H9 (cell line): Measurements from ENCODE around the gene NBEA. TPM values are rescaled to one million over a fixed set of nuclear protein-coding genes. Genes with fewer than 3 reads are reported as not detected.

Experiments used
- DNase-seq: peaks from one replicate; pipeline ENCODE4 v3.0.0-alpha.2; 2017
- H2AFZ ChIP-seq: one replicate; pipeline ENCODE4 v1.6.1; 2013; ENCODE audit warnings: mild to moderate bottlenecking, low read length, control low read depth, moderate library complexity
- H2AK5ac ChIP-seq: 2 replicates; pipeline ENCODE4 v1.6.1; 2013; ENCODE audit warnings: low read length, control low read depth, mixed read lengths; ENCODE audit not compliant: insufficient read length
- H2BK120ac ChIP-seq: one replicate; pipeline ENCODE4 v1.6.1; 2013; ENCODE audit warnings: low read depth, mild to moderate bottlenecking, low read length, control low read depth, inconsistent platforms; ENCODE audit not compliant: poor library complexity, severe bottlenecking
- H2BK12ac ChIP-seq: 2 replicates; pipeline ENCODE4 v1.6.1; 2013; ENCODE audit warnings: low read length, control low read depth, mixed read lengths, low read depth; ENCODE audit not compliant: insufficient read length
- H2BK15ac ChIP-seq: 2 replicates; pipeline ENCODE4 v1.6.1; 2013; ENCODE audit warnings: low read depth, low read length, control low read depth
- H2BK20ac ChIP-seq: one replicate; pipeline ENCODE4 v1.6.1; 2013; ENCODE audit warnings: low read depth, mild to moderate bottlenecking, low read length, control low read depth, inconsistent platforms; ENCODE audit not compliant: poor library complexity, severe bottlenecking
- H2BK5ac ChIP-seq: 2 replicates; pipeline ENCODE4 v1.6.1; 2013; ENCODE audit warnings: low read length, control low read depth, mixed read lengths; ENCODE audit not compliant: insufficient read length
- H3K14ac ChIP-seq: 2 replicates; pipeline ENCODE4 v1.6.1; 2013; ENCODE audit warnings: low read length, control low read depth; ENCODE audit not compliant: insufficient read depth
- H3K18ac ChIP-seq: 2 replicates; pipeline ENCODE4 v1.6.1; 2013; ENCODE audit warnings: low read depth, mild to moderate bottlenecking, mixed read lengths, low read length, control low read depth; ENCODE audit not compliant: insufficient read length
- H3K23ac ChIP-seq: 2 replicates; pipeline ENCODE4 v1.6.1; 2013; ENCODE audit warnings: low read length, control low read depth, mixed read lengths, low read depth; ENCODE audit not compliant: insufficient read length
- H3K23me2 ChIP-seq: 2 replicates; pipeline ENCODE4 v1.6.1; 2013; ENCODE audit warnings: low read depth, mild to moderate bottlenecking, mixed read lengths, low read length, control low read depth; ENCODE audit not compliant: insufficient read length, poor library complexity, severe bottlenecking
- H3K27ac ChIP-seq: 2 replicates; pipeline ENCODE4 v1.5.1; 2013; ENCODE audit warnings: low read length, control low read depth, mixed read lengths, low read depth; ENCODE audit not compliant: insufficient read length
- H3K27me3 ChIP-seq: 2 replicates; pipeline ENCODE4 v1.6.1; 2013; ENCODE audit warnings: low read length, control low read depth, inconsistent platforms; ENCODE audit not compliant: insufficient read depth
- H3K4ac ChIP-seq: 2 replicates; pipeline ENCODE4 v1.6.1; 2013; ENCODE audit warnings: low read depth, mild to moderate bottlenecking, control low read depth, inconsistent platforms, low read length, moderate library complexity
- H3K4me1 ChIP-seq: 2 replicates; pipeline ENCODE4 v1.6.1; 2013; ENCODE audit warnings: low read length, control low read depth, inconsistent platforms; ENCODE audit not compliant: insufficient read depth
- H3K4me2 ChIP-seq: 2 replicates; pipeline ENCODE4 v1.6.1; 2013; ENCODE audit warnings: low read length, control low read depth, mixed read lengths; ENCODE audit not compliant: insufficient read length, insufficient read depth
- H3K56ac ChIP-seq: 2 replicates; pipeline ENCODE4 v1.6.1; 2013; ENCODE audit warnings: low read depth, mild to moderate bottlenecking, mixed read lengths, low read length, control low read depth; ENCODE audit not compliant: insufficient read length
- H3K79me1 ChIP-seq: 2 replicates; pipeline ENCODE4 v1.6.1; 2013; ENCODE audit warnings: low read depth, mild to moderate bottlenecking, moderate library complexity, low read length, control low read depth, inconsistent platforms; ENCODE audit not compliant: insufficient read depth, poor library complexity, severe bottlenecking
- H3K79me2 ChIP-seq: 2 replicates; pipeline ENCODE4 v1.6.1; 2013; ENCODE audit warnings: low read length, control low read depth, inconsistent platforms; ENCODE audit not compliant: insufficient read depth
- H3K9ac ChIP-seq: 2 replicates; pipeline ENCODE4 v1.6.1; 2013; ENCODE audit warnings: low read length, control low read depth, mixed read lengths; ENCODE audit not compliant: insufficient read length; ENCODE audit errors: extremely low read depth
- H3K9me3 ChIP-seq: one replicate; pipeline ENCODE4 v1.6.1; 2013; ENCODE audit warnings: low read depth, low read length, inconsistent platforms; ENCODE audit not compliant: control insufficient read depth
- H3T11ph ChIP-seq: one replicate; pipeline ENCODE4 v1.6.1; 2013; ENCODE audit warnings: mild to moderate bottlenecking, low read length, control low read depth, inconsistent platforms
- H4K20me1 ChIP-seq: one replicate; pipeline ENCODE4 v1.6.1; 2013; ENCODE audit not compliant: control insufficient read depth, insufficient read length, insufficient read depth
- H4K5ac ChIP-seq: 2 replicates; pipeline ENCODE4 v1.6.1; 2013; ENCODE audit warnings: low read depth, mild to moderate bottlenecking, mixed read lengths, low read length, control low read depth; ENCODE audit not compliant: insufficient read length
- H4K8ac ChIP-seq: replicated peaks from 2 replicates; pipeline ENCODE4 v1.6.1; 2013; ENCODE audit warnings: low read length, control low read depth, mixed read lengths, low read depth; ENCODE audit not compliant: insufficient read length
- H4K91ac ChIP-seq: 2 replicates; pipeline ENCODE4 v1.6.1; 2013; ENCODE audit warnings: low read depth, mild to moderate bottlenecking, moderate library complexity, mixed read lengths, low read length, control low read depth; ENCODE audit not compliant: insufficient read length
- H3K27ac Mint-ChIP-seq, 3 experiments: 2 replicates in 2 of 3; 3 replicates in 1 of 3; pipeline ENCODE4 v1.8.0; 2020 to 2021; ENCODE audit warnings: mixed read lengths in 3 of 3, mild to moderate bottlenecking in 1 of 3, moderate library complexity in 1 of 3
- H3K27me3 Mint-ChIP-seq: 2 replicates; pipeline ENCODE4 v1.8.0; 2021; ENCODE audit warnings: low read depth, mild to moderate bottlenecking, moderate library complexity, mixed read lengths
- H3K36me3 Mint-ChIP-seq, 3 experiments: 2 replicates in 2 of 3; 3 replicates in 1 of 3; pipeline ENCODE4 v1.8.0; 2020 to 2021; ENCODE audit warnings: low read depth in 3 of 3, mixed read lengths in 3 of 3; ENCODE audit not compliant: insufficient read depth in 1 of 3
- H3K4me1 Mint-ChIP-seq, 2 experiments: 2 replicates each; pipeline ENCODE4 v1.8.0; 2020; ENCODE audit warnings: mixed read lengths in 2 of 2
- H3K4me3 Mint-ChIP-seq, 2 experiments: 2 replicates in 1 of 2; 3 replicates in 1 of 2; pipeline ENCODE4 v1.8.0; 2020 to 2021; ENCODE audit warnings: mild to moderate bottlenecking in 2 of 2, mixed read lengths in 2 of 2, moderate library complexity in 1 of 2
- H3K9me3 Mint-ChIP-seq, 2 experiments: 2 replicates in 1 of 2; 3 replicates in 1 of 2; pipeline ENCODE4 v1.8.0; 2020; ENCODE audit warnings: mild to moderate bottlenecking in 2 of 2, mixed read lengths in 2 of 2, moderate library complexity in 1 of 2
- WGBS: extraction: QIAGEN DNeasy Blood & Tissue Kit; methylation state at CpG from one replicate; pipeline ENCODE4 v1.1.7; 2013; ENCODE audit warnings: missing lambda C conversion rate, low lambda C conversion rate, mixed read lengths; ENCODE audit not compliant: insufficient read length; ENCODE audit errors: extremely low coverage; 5-methylcytosine and 5-hydroxymethylcytosine counted together
- total RNA-seq: library from RNA; stranded (reverse); gene quantifications from 2 replicates; pipeline ENCODE4 v1.2.1, GENCODE V29; 2021
- TF ChIP-seq, protein P1 (sequence below): fragments of 200-600 bp; sonication (generic); conservative IDR thresholded peaks from 3 replicates; pipeline ENCODE4 v1.8.0; 2021; ENCODE audit warnings: antibody characterized with exemption, mild to moderate bottlenecking

Gene NBEA
- total RNA-seq, 1 experiment from 2014 or later, result 17.3 TPM

DNA sequence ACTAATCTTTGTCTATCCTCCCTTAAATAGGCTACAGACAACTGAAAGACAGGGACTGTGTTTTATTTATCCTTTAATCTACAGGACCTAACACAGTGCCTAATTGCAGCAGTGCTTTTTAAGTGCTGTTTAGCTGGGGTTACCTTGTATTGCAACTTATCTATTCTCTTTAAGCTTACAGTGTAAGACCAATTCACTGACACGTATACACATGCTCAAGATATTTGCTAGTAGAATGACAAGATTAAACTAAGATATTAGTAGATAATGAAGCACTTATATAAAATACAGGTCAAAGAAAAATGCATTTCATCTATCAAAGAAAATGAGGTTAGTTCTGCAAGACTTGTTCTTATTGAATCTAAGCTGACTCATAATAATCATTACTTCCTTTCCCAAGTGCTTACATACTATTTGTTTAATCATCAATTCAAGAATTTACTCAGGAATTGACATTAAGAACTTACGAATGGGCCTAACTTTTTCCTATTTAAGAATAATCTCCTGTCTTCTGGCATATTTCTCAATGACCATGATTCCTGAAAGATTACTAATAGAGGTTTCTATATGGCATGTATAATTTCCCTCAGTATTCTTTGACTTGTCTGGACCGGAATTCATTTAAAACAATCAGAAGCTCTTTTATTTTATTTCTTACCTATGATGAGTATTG is 610.2 kb downstream of the NBEA start:
- H3K27ac ChIP-seq, result no peak overlapping the region
- no peak for DNase-seq
- no peak overlapping the region for H2BK20ac ChIP-seq
- Mint-ChIP-seq H3K27ac (no peak overlapping the region), H3K9me3 (no peaks in the 10 kb centered on the region), H3K36me3 (no peaks in the 10 kb centered on the region; a peak in 1 of 7 replicates), H3K27me3 (no peaks in the 10 kb centered on the region), H3K4me1 (no peaks in the 10 kb centered on the region), H3K4me3 (no peak overlapping the region)
- no peak overlapping the region for H2BK15ac ChIP-seq
- no peaks in the 10 kb centered on the region for H4K20me1 ChIP-seq
- no CpG with 5 or more reads among the region's 3 CpGs for WGBS
- no peak overlapping the region for H2BK120ac ChIP-seq
- no peak overlapping the region for H2BK5ac ChIP-seq
- no peak overlapping the region for H3K23ac ChIP-seq
- H3K23me2 ChIP-seq, result no peaks in the 10 kb centered on the region
- no peak overlapping the region for H2AFZ ChIP-seq
- H3K4ac ChIP-seq, result no peak overlapping the region
- H3K56ac ChIP-seq, result no peak overlapping the region
- H3K79me2 ChIP-seq, result no peaks in the 10 kb centered on the region
- no peaks in the 10 kb centered on the region for H3K9me3 ChIP-seq
- H4K8ac ChIP-seq, result no peak overlapping the region
- no peak overlapping the region for H4K91ac ChIP-seq
- TF ChIP-seq, protein P1, sequence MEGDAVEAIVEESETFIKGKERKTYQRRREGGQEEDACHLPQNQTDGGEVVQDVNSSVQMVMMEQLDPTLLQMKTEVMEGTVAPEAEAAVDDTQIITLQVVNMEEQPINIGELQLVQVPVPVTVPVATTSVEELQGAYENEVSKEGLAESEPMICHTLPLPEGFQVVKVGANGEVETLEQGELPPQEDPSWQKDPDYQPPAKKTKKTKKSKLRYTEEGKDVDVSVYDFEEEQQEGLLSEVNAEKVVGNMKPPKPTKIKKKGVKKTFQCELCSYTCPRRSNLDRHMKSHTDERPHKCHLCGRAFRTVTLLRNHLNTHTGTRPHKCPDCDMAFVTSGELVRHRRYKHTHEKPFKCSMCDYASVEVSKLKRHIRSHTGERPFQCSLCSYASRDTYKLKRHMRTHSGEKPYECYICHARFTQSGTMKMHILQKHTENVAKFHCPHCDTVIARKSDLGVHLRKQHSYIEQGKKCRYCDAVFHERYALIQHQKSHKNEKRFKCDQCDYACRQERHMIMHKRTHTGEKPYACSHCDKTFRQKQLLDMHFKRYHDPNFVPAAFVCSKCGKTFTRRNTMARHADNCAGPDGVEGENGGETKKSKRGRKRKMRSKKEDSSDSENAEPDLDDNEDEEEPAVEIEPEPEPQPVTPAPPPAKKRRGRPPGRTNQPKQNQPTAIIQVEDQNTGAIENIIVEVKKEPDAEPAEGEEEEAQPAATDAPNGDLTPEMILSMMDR, result no peak
- no peak overlapping the region for H3K14ac ChIP-seq
- no peaks in the 10 kb centered on the region for H3K79me1 ChIP-seq
- H3K9ac ChIP-seq, result no peak overlapping the region
- H3K18ac ChIP-seq, result no peak overlapping the region
- H3T11ph ChIP-seq, result no peak overlapping the region
- no peaks in the 10 kb centered on the region for H3K27me3 ChIP-seq
- no peak overlapping the region for H3K4me2 ChIP-seq
- no peak overlapping the region for H2BK12ac ChIP-seq
- no peak overlapping the region for H4K5ac ChIP-seq
- no peaks in the 10 kb centered on the region for H3K4me1 ChIP-seq
- H2AK5ac ChIP-seq, result no peak overlapping the region
